Lung (tissue), 12 donors: Measurements from ENCODE around the gene SMIM5. TPM values are rescaled to one million over a fixed set of nuclear protein-coding genes. Genes with fewer than 3 reads are reported as not detected.

ENCODE experiments used
- ATAC-seq: fragments of 200-7000 bp; cut with Tn5 transposase; one replicate; pipeline ENCODE4 v1.9.1; 2020; ENCODE audit warnings: moderate number of reproducible peaks; ENCODE audit not compliant: insufficient read depth, low FRiP score
- DNase-seq, 3 donors: peaks; one replicate each; pipeline ENCODE4 v3.0.0-alpha.2; 2013 to 2017
- H3K27ac ChIP-seq, 2 donors: one replicate each; pipeline ENCODE4 v1.5.1; 2013; ENCODE audit warnings: mild to moderate bottlenecking in 2 of 2, moderate library complexity in 2 of 2, control low read depth in 1 of 2, inconsistent platforms in 1 of 2, low read depth in 1 of 2, low read length in 1 of 2
- H3K27me3 ChIP-seq, 3 donors: one replicate each; pipeline ENCODE4 v1.5.1; 2013; ENCODE audit warnings: low read length in 2 of 3; ENCODE audit not compliant: control insufficient read depth in 3 of 3, insufficient read depth in 3 of 3
- H3K36me3 ChIP-seq, 4 donors: one replicate each; pipeline ENCODE4 v1.5.1; 2013; ENCODE audit warnings: low read length in 4 of 4, mild to moderate bottlenecking in 1 of 4, moderate library complexity in 1 of 4; ENCODE audit not compliant: control insufficient read depth in 4 of 4, insufficient read depth in 4 of 4
- H3K4me1 ChIP-seq, 5 donors: one replicate each; pipeline ENCODE4 v1.5.1; 2013; ENCODE audit warnings: low read length in 5 of 5, mild to moderate bottlenecking in 2 of 5, moderate library complexity in 1 of 5; ENCODE audit not compliant: control insufficient read depth in 5 of 5, insufficient read depth in 5 of 5
- H3K4me3 ChIP-seq: one replicate; pipeline ENCODE4 v1.5.1; 2013; ENCODE audit warnings: mild to moderate bottlenecking, control low read depth, moderate library complexity
- H3K9ac ChIP-seq, 2 donors: one replicate each; pipeline ENCODE4 v1.5.1; 2013; ENCODE audit warnings: low read length in 2 of 2, control low read depth in 1 of 2; ENCODE audit not compliant: insufficient read depth in 1 of 2
- H3K9me3 ChIP-seq, 4 donors: one replicate each; pipeline ENCODE4 v1.5.1; 2013; ENCODE audit warnings: low read length in 3 of 4, mild to moderate bottlenecking in 1 of 4, moderate library complexity in 1 of 4; ENCODE audit not compliant: control insufficient read depth in 4 of 4, insufficient read depth in 3 of 4
- WGBS, 2 donors: extraction: QIAGEN DNeasy Blood & Tissue Kit; methylation state at CpG; one replicate each; pipeline ENCODE4 v1.1.7; 2013; 5-methylcytosine and 5-hydroxymethylcytosine counted together
- polyA plus RNA-seq, 2 donors: library from polyadenylated mRNA; stranded (reverse); fragments of 200-250 nt; gene quantifications; one replicate each; pipeline ENCODE4 v1.2.1, GENCODE V29; 2013
- total RNA-seq, 2 donors: library from RNA; depleted of rRNA in 1 of 2; stranded (reverse); fragments of >200 nt in 1 of 2; gene quantifications; one replicate each; pipeline ENCODE4 v1.2.1, GENCODE V29; 2014 to 2021
- TF ChIP-seq, protein P1 (sequence below): IDR thresholded peaks from 2 replicates; pipeline ENCODE4 v1.5.1; 2012; ENCODE audit warnings: mild to moderate bottlenecking; ENCODE audit errors: control extremely low read depth, extremely low read depth
- donor health status: control.
- donor health status: control.
- donor health status: Bipolar disorder and iron deficiency.
- donor health status: healthy.
- donor health status: DM: yes; HTN: yes; CAD: no.

Gene SMIM5
- total and polyA plus RNA-seq, 4 donors, result 2.2 to 7.5 (median 3.9) TPM

GRCh38 chr17:75688209-75688825 lies 55.1 kb downstream of the SMIM5 start:
- ATAC-seq, result no peak
- Histone ChIP-seq H3K27ac (peak overlapping the region; percentile 24 to 88), H3K9ac (no peak overlapping the region), H3K36me3 (peaks cover 0 to 28% (median 9%) of the 10 kb centered on the region in 4 donors), H3K27me3 (no peaks in the 10 kb centered on the region), H3K4me1 (peaks cover 0 to 47% (median 0%) of the 10 kb centered on the region in 5 donors), H3K9me3 (peaks cover 0 to 2% (median 0%) of the 10 kb centered on the region in 4 donors), H3K4me3 (no peak overlapping the region)
- TF ChIP-seq, protein P1, sequence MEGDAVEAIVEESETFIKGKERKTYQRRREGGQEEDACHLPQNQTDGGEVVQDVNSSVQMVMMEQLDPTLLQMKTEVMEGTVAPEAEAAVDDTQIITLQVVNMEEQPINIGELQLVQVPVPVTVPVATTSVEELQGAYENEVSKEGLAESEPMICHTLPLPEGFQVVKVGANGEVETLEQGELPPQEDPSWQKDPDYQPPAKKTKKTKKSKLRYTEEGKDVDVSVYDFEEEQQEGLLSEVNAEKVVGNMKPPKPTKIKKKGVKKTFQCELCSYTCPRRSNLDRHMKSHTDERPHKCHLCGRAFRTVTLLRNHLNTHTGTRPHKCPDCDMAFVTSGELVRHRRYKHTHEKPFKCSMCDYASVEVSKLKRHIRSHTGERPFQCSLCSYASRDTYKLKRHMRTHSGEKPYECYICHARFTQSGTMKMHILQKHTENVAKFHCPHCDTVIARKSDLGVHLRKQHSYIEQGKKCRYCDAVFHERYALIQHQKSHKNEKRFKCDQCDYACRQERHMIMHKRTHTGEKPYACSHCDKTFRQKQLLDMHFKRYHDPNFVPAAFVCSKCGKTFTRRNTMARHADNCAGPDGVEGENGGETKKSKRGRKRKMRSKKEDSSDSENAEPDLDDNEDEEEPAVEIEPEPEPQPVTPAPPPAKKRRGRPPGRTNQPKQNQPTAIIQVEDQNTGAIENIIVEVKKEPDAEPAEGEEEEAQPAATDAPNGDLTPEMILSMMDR, result no peak
- WGBS, 2 donors, result 21 to 39% methylated on average over 11 of the region's 11 CpGs
- DNase-seq, result no peak

DNA sequence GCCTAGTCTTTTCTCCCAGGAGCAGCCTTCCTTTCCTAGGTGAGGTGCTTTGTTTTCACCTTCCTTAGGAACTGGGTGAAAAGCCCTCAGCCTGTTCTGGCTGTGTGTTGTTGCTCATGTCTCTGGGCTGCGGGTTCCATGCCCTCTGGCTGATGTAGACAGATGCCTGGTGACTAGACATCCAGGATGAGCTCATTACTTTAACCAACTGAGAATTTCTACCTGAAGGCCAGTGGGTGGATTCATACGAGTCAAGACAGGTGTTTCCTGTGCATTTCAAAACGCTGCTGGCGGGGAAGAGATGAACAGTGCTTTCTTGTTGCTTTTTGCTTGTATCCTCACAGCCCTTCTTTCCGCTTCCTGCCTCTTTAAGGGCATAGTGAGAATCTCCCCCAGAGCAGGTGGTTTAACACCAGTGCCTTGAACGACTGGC lies 56.2 kb downstream of the SMIM5 start:
- H3K27me3 ChIP-seq, result no peaks in the 10 kb centered on the region
- no peak overlapping the region for H3K4me3 ChIP-seq
- 34 to 69% methylated on average over 6 of the region's 6 CpGs for WGBS, 2 donors
- ATAC-seq (no peak), DNase-seq (no peak)
- H3K9ac ChIP-seq, result no peak overlapping the region
- peaks cover 0 to 39% (median 9%) of the 10 kb centered on the region in 4 donors for H3K36me3 ChIP-seq
- peaks cover 0 to 2% (median 0%) of the 10 kb centered on the region in 4 donors for H3K9me3 ChIP-seq
- H3K4me1 ChIP-seq, result peaks cover 0 to 44% (median 0%) of the 10 kb centered on the region in 5 donors
- TF ChIP-seq, protein P1, result no peak
- H3K27ac ChIP-seq, result peak overlapping the region in 1 of 2 donors; percentile 69

Other genes with a start within 250 kb of the SMIM5 start
- gene GRB2, start 227.8 kb upstream of the SMIM5 start, total RNA-seq, result 100 to 1,000 TPM in 1 of 2 donors, 10 to 100 TPM in 1; 77.1 to 151 TPM
- gene GRB2, start 227.8 kb upstream of the SMIM5 start, polyA plus RNA-seq, result 100 to 1,000 TPM in 1 of 2 donors, 10 to 100 TPM in 1; 51.0 to 198 TPM
- 10 to 100 TPM; 60.2 to 82.3 TPM for gene TMEM94, start 176.8 kb upstream of the SMIM5 start, total RNA-seq
- gene TMEM94, start 176.8 kb upstream of the SMIM5 start, polyA plus RNA-seq, result 10 to 100 TPM; 40.0 to 46.4 TPM
- 10 to 100 TPM; 44.1 to 81.5 TPM for gene CASKIN2, start 117.9 kb upstream of the SMIM5 start, total RNA-seq
- 10 to 100 TPM; 22.3 to 26.1 TPM for gene CASKIN2, start 117.9 kb upstream of the SMIM5 start, polyA plus RNA-seq
- gene TSEN54, start 116.9 kb upstream of the SMIM5 start, total RNA-seq, result 10 to 100 TPM; 18.4 to 22.4 TPM
- gene TSEN54, start 116.9 kb upstream of the SMIM5 start, polyA plus RNA-seq, result 10 to 100 TPM; 20.9 to 36.5 TPM
- gene LLGL2, start 107.7 kb upstream of the SMIM5 start, total RNA-seq, result 100 to 1,000 TPM; 103 to 199 TPM
- gene LLGL2, start 107.7 kb upstream of the SMIM5 start, polyA plus RNA-seq, result 100 to 1,000 TPM in 1 of 2 donors, 10 to 100 TPM in 1; 80.5 to 195 TPM
- gene MYO15B, start 45.6 kb upstream of the SMIM5 start, total RNA-seq, result 100 to 1,000 TPM; 194 to 197 TPM
- 100 to 1,000 TPM in 1 of 2 donors, 10 to 100 TPM in 1; 84.5 to 141 TPM for gene MYO15B, start 45.6 kb upstream of the SMIM5 start, polyA plus RNA-seq
- 10 to 100 TPM; 31.2 to 32.5 TPM for gene RECQL5, start 33.7 kb downstream of the SMIM5 start, total RNA-seq
- 10 to 100 TPM; 16.4 to 28.5 TPM for gene RECQL5, start 33.7 kb downstream of the SMIM5 start, polyA plus RNA-seq
- gene SAP30BP, start 33.9 kb downstream of the SMIM5 start, total RNA-seq, result 10 to 100 TPM; 46.5 to 82.9 TPM
- gene SAP30BP, start 33.9 kb downstream of the SMIM5 start, polyA plus RNA-seq, result 10 to 100 TPM; 71.9 to 82.8 TPM
- 10 to 100 TPM; 11.1 to 47.8 TPM for gene ITGB4, start 88.0 kb downstream of the SMIM5 start, total RNA-seq
- 10 to 100 TPM; 11.4 to 18.1 TPM for gene ITGB4, start 88.0 kb downstream of the SMIM5 start, polyA plus RNA-seq
- 10 to 100 TPM; 23.0 to 52.9 TPM for gene GALK1, start 131.8 kb downstream of the SMIM5 start, total RNA-seq
- gene GALK1, start 131.8 kb downstream of the SMIM5 start, polyA plus RNA-seq, result 10 to 100 TPM; 35.2 to 70.5 TPM
- 10 to 100 TPM; 32.8 to 72.4 TPM for gene UNK, start 151.4 kb downstream of the SMIM5 start, total RNA-seq
- 10 to 100 TPM; 15.5 to 18.7 TPM for gene UNK, start 151.4 kb downstream of the SMIM5 start, polyA plus RNA-seq
- gene UNC13D, start 211.0 kb downstream of the SMIM5 start, total RNA-seq, result 100 to 1,000 TPM in 1 of 2 donors, 10 to 100 TPM in 1; 56.6 to 110 TPM
- gene UNC13D, start 211.0 kb downstream of the SMIM5 start, polyA plus RNA-seq, result 10 to 100 TPM; 61.2 to 85.2 TPM
- gene WBP2, start 221.9 kb downstream of the SMIM5 start, total RNA-seq, result 100 to 1,000 TPM in 1 of 2 donors, 10 to 100 TPM in 1; 67.2 to 127 TPM
- 100 to 1,000 TPM; 143 to 195 TPM for gene WBP2, start 221.9 kb downstream of the SMIM5 start, polyA plus RNA-seq
- 10 to 100 TPM; 23.5 to 78.3 TPM for gene TRIM47, start 245.1 kb downstream of the SMIM5 start, total RNA-seq
- gene TRIM47, start 245.1 kb downstream of the SMIM5 start, polyA plus RNA-seq, result 10 to 100 TPM; 22.9 to 32.4 TPM